Heart left ventricle (tissue), 13 donors: Measurements from ENCODE around the gene OR5A1.

ENCODE experiments used
- POLR2A ChIP-seq, 2 donors: fragments of 450-650 bp; IDR thresholded peaks; one replicate each; pipeline ENCODE4 v1.6.1; 2017; ENCODE audit warnings: antibody characterized with exemption in 2 of 2, mild to moderate bottlenecking in 2 of 2, moderate library complexity in 2 of 2
- TF ChIP-seq, protein P1 (sequence below), 12 donors: fragments of 200-600 bp; sonication (generic) in 4 of 12; IDR thresholded peaks; one replicate each; pipeline versions ENCODE4 v1.5.0 to v1.8.0; 2018 to 2022; ENCODE audit warnings: antibody characterized with exemption in 12 of 12, mild to moderate bottlenecking in 5 of 12
- donor health status: ischemic (EF 13 %, LVEDD 7.1; RV severe dilation, severe dysfunction).
- donor health status: DM: no; HTN: yes; CAD: no.
- donor health status: DM: no; HTN: no; CAD: no.
- donor health status: ischemic (EF 25% LVEDD 6.9; RV normal size, moderate dysfunction).
- donor health status: ischemic (EF 25% LVEDD 5.7; RV mildly dilated, moderate dysfunction).
- donor health status: ischemic (EF 35%, LVEDD 5.7; RV mildly dilated, moderate dysfunction).
- donor health status: nonischemic (EF 11% LVEDD 7.7; RV severe dilation, severe dysfunction).
- donor health status: DM: yes; HTN: yes; CAD: no.
- donor health status: PGD.
- donor health status: ischemic (EF 29% LVEDD 5.4; RV normal size, mild dysfunction).
- donor health status: nonischemic (EF 23%, LVEDD 6.1; RV moderate dilation, normal function).

GRCh38 chr11:59426361-59427067, 9.8 kb upstream of the OR5A1 start, which contains the start of gene OR5A2:
- no peak for TF ChIP-seq POLR2A (IDR thresholded peaks at IDR 0.05)
- TF ChIP-seq, protein P1, sequence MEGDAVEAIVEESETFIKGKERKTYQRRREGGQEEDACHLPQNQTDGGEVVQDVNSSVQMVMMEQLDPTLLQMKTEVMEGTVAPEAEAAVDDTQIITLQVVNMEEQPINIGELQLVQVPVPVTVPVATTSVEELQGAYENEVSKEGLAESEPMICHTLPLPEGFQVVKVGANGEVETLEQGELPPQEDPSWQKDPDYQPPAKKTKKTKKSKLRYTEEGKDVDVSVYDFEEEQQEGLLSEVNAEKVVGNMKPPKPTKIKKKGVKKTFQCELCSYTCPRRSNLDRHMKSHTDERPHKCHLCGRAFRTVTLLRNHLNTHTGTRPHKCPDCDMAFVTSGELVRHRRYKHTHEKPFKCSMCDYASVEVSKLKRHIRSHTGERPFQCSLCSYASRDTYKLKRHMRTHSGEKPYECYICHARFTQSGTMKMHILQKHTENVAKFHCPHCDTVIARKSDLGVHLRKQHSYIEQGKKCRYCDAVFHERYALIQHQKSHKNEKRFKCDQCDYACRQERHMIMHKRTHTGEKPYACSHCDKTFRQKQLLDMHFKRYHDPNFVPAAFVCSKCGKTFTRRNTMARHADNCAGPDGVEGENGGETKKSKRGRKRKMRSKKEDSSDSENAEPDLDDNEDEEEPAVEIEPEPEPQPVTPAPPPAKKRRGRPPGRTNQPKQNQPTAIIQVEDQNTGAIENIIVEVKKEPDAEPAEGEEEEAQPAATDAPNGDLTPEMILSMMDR (IDR thresholded peaks at IDR 0.05): no peak
